ENCODE measurements around the gene ROBO2.

GRCh38 chr3:77091809-77092208, 51.9 kb downstream of the ROBO2 start:
- TF ChIP-seq POLR2AphosphoS5 (IDR thresholded peaks at IDR 0.05; ENCODE audit: low read depth) (no peak), CREB1 (CRISPR knock-in tag; IDR thresholded peaks at IDR 0.05; ENCODE audit: low read depth) (no peak), CTCF (conservative IDR thresholded peaks at IDR 0.05; ENCODE audit: low read depth in 2 of 2) (no peak), ETS1 (IDR thresholded peaks at IDR 0.05) (no peak)
